Forelimb muscle (tissue), 1 donor: Measurements from ENCODE around the gene CDK8. TPM values are rescaled to one million over a fixed set of nuclear protein-coding genes. Genes with fewer than 3 reads are reported as not detected.

ENCODE experiments used
- DNase-seq: peaks from one replicate; pipeline ENCODE4 v3.0.0-alpha.2; 2013; ENCODE audit warnings: low read depth
- polyA plus RNA-seq: library from polyadenylated mRNA; unstranded; fragments of 120-200 nt; gene quantifications from one replicate; pipeline ENCODE4 v1.2.1, GENCODE V29; 2013; ENCODE audit not compliant: insufficient read length

The CDK8 gene
- polyA plus RNA-seq, 1 donor = 27.1 TPM

- no peak for DNase-seq
These were observed 191.2 kb downstream of the CDK8 start for GRCh38 chr13:26445092-26445491.

GRCh38 chr13:26446751-26447150 is 192.8 kb downstream of the CDK8 start:
- no peak for DNase-seq

GRCh38 chr13:26448032-26448431 is 194.1 kb downstream of the CDK8 start:
- DNase-seq = no peak

- DNase-seq = no peak
These were observed 195.3 kb downstream of the CDK8 start for GRCh38 chr13:26449063-26449848.

Other genes with a start within 250 kb of the CDK8 start
- 59.8 TPM for gene SHISA2, start 202.1 kb upstream of the CDK8 start, polyA plus RNA-seq
- 35.4 TPM for gene RNF6, start 31.8 kb upstream of the CDK8 start, polyA plus RNA-seq